Activated CD8-positive, alpha-beta memory T cell treated with anti-CD3 and anti-CD28 coated beads, Interleukin-2, amount 10 ng/mL, durations not matched to agents 7 days and 5 days (primary cell): ENCODE data around the gene SAMD9L. TPM values are rescaled to one million over a fixed set of nuclear protein-coding genes. Genes with fewer than 3 reads are reported as not detected.
A peak's percentile ranks its signal among the peaks of the same experiment; 100 is the strongest.

Experiments
- ATAC-seq: fragments of 150-1000 bp; cut with Tn5 transposase; one replicate; pipeline ENCODE4 v1.10.0; 2021; ENCODE audit warnings: moderate library complexity
- CTCF ChIA-PET: fragments of 350-600 bp; sonication (Branson Sonifier 250); formaldehyde crosslinking; loops from one replicate; lab custom pipeline; 2021; ENCODE audit warnings: antibody characterized with exemption; lab: Charles Lee
- DNase-seq: peaks from one replicate; pipeline ENCODE4 v3.0.0-alpha.2; 2020
- H3K27ac Mint-ChIP-seq: one replicate; pipeline ENCODE4 v1.8.0; 2021; ENCODE audit warnings: mild to moderate bottlenecking, mixed read lengths
- H3K27me3 Mint-ChIP-seq: one replicate; pipeline ENCODE4 v1.8.0; 2021; ENCODE audit warnings: mixed read lengths
- H3K36me3 Mint-ChIP-seq: one replicate; pipeline ENCODE4 v1.8.0; 2021; ENCODE audit warnings: mild to moderate bottlenecking, mixed read lengths
- H3K4me1 Mint-ChIP-seq: one replicate; pipeline ENCODE4 v1.8.0; 2021; ENCODE audit warnings: mixed read lengths
- H3K4me3 Mint-ChIP-seq: one replicate; pipeline ENCODE4 v1.8.0; 2021; ENCODE audit warnings: mild to moderate bottlenecking, moderate library complexity, mixed read lengths
- H3K9me3 Mint-ChIP-seq: one replicate; pipeline ENCODE4 v1.8.0; 2022; ENCODE audit warnings: low read depth, mixed read lengths
- total RNA-seq, 2 experiments: library from RNA; stranded (reverse); gene quantifications; one replicate each; pipeline ENCODE4 v1.2.3, GENCODE V29; 2021

SAMD9L gene
- total RNA-seq, 2 experiments from 2014 or later = 119 to 181 TPM

DNA sequence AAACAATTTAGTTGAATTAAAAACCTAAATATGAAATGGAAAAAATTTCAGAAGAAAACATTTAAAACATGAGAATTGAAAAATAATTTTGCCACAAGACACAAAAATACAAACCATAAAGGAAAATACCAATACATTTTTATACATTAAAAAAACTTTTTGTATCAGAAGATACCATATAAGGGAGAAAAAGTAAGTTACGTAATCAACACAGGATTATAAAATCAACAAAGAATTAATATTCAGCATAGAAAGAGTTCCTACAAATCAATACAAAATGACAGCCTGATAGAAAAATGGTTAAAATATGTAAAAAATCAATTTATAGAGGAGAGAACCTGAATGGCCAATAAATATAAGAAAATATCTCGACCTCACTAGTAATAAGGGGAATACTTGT lies 16.6 kb upstream of the SAMD9L start:
- H3K9me3 Mint-ChIP-seq = peaks cover 30% of the 10 kb centered on the region
- ATAC-seq (no peak), DNase-seq (no peak)
- H3K27me3 Mint-ChIP-seq = no peaks in the 10 kb centered on the region
- H3K4me1 Mint-ChIP-seq = peaks cover 6% of the 10 kb centered on the region
- H3K36me3 Mint-ChIP-seq = peaks cover 57% of the 10 kb centered on the region
- H3K4me3 Mint-ChIP-seq = no peak overlapping the region
- peak overlapping the region; percentile 73 for H3K27ac Mint-ChIP-seq
- CTCF ChIA-PET = interaction anchor here (1.0 kb wide), 1 partner anchor 67 kb away, joined by 3 read pairs; no protein-coding TSS in a partner anchor

GRCh38 chr7:93161181-93161762 lies 13.1 kb upstream of the SAMD9L start:
- peaks cover 38% of the 10 kb centered on the region for H3K36me3 Mint-ChIP-seq
- H3K27ac Mint-ChIP-seq = no peak overlapping the region
- CTCF ChIA-PET = no interaction called here
- no peak for DNase-seq
- H3K4me3 Mint-ChIP-seq = no peak overlapping the region
- no peaks in the 10 kb centered on the region for H3K27me3 Mint-ChIP-seq
- H3K9me3 Mint-ChIP-seq = peaks cover 21% of the 10 kb centered on the region
- H3K4me1 Mint-ChIP-seq = peaks cover 7% of the 10 kb centered on the region
- ATAC-seq = no peak

- peaks cover 31% of the 10 kb centered on the region for H3K36me3 Mint-ChIP-seq
- H3K9me3 Mint-ChIP-seq = peaks cover 21% of the 10 kb centered on the region
- no peaks in the 10 kb centered on the region for H3K27me3 Mint-ChIP-seq
- no peak overlapping the region for H3K27ac Mint-ChIP-seq
- peaks cover 5% of the 10 kb centered on the region for H3K4me1 Mint-ChIP-seq
- DNase-seq (no peak), ATAC-seq (no peak)
- H3K4me3 Mint-ChIP-seq = no peak overlapping the region
- CTCF ChIA-PET = no interaction called here
Measured at GRCh38 chr7:93160410-93160809, 12.2 kb upstream of the SAMD9L start.

- ATAC-seq = no peak
- Mint-ChIP-seq H3K27ac (no peak overlapping the region), H3K4me1 (peaks cover 5% of the 10 kb centered on the region), H3K36me3 (peaks cover 31% of the 10 kb centered on the region), H3K27me3 (no peaks in the 10 kb centered on the region), H3K4me3 (no peak overlapping the region), H3K9me3 (peaks cover 21% of the 10 kb centered on the region)
- CTCF ChIA-PET = no interaction called here
- no peak for DNase-seq
Measured at GRCh38 chr7:93159490-93159889, 11.3 kb upstream of the SAMD9L start.

DNA sequence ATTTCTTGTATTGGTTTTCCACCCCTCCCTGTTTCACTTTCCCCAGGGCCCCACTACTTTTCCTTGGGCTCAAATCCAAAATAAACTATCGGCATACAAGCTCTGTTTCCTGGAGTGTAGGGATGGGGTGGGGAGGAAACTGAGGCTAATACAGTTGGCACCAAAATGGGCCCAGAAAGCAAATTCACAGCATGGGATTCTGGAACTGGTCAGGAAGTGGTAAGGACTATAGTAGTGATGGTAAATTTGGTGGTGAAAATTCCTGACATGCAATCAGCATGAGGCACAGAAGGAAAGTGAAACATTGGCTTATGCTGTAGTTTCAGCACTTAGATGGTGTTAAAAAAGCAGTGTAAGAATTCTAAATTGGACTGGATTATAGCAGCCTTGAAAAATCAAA lies 8.7 kb upstream of the SAMD9L start:
- Mint-ChIP-seq H3K4me3 (no peak overlapping the region), H3K36me3 (peaks cover 13% of the 10 kb centered on the region), H3K27me3 (no peaks in the 10 kb centered on the region), H3K4me1 (peaks cover 5% of the 10 kb centered on the region), H3K9me3 (peaks cover 11% of the 10 kb centered on the region), H3K27ac (no peak overlapping the region)
- DNase-seq (no peak), ATAC-seq (no peak)
- CTCF ChIA-PET = interaction anchor here (1.2 kb wide), 2 partner anchors 10 to 20 kb away, joined by 3 read pairs; no protein-coding TSS in a partner anchor

DNA sequence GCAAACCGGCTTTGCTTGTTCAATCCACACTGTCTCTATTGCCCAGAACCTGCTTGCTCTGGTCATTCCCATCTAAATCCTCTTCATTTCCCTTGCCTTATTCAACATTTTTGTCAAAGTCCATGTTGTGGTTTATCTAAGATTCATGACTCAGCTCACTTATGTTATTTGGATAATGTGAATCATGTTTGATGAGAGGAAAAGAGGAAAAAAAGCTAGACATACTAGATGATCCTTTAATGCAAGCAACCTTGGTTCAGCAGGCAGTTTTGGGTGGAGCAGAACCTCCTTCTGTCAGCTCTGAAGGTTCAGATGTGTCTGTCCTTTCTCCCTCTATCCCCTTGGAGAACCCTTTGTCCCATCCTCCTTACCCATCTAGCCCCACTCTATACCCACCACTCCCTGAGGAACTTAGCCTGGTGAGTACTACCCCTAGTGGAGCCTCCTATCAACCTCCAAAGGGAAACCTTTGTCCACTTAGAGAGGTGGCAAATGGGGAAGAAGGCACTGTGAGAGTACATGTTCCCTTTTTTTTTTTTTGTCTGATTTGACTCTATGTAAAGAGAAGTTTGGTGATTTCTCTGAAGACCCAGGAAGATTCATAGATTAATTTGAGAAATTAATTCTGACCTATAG lies 2.1 kb upstream of the SAMD9L start:
- Mint-ChIP-seq H3K36me3 (peaks cover 31% of the 10 kb centered on the region), H3K27me3 (no peaks in the 10 kb centered on the region), H3K9me3 (peaks cover 3% of the 10 kb centered on the region), H3K4me1 (peaks cover 27% of the 10 kb centered on the region), H3K4me3 (no peak overlapping the region), H3K27ac (no peak overlapping the region)
- DNase-seq (no peak), ATAC-seq (no peak)
- CTCF ChIA-PET = no interaction called here

GRCh38 chr7:93148727-93149126 lies 542 bp upstream of the SAMD9L start:
- Mint-ChIP-seq H3K27me3 (no peaks in the 10 kb centered on the region), H3K36me3 (peaks cover 39% of the 10 kb centered on the region), H3K27ac (peak overlapping the region; percentile 95), H3K9me3 (peaks cover 3% of the 10 kb centered on the region), H3K4me1 (peaks cover 34% of the 10 kb centered on the region), H3K4me3 (peak overlapping the region; percentile 99)
- DNase-seq (no peak), ATAC-seq (no peak)
- CTCF ChIA-PET = no interaction called here

DNA sequence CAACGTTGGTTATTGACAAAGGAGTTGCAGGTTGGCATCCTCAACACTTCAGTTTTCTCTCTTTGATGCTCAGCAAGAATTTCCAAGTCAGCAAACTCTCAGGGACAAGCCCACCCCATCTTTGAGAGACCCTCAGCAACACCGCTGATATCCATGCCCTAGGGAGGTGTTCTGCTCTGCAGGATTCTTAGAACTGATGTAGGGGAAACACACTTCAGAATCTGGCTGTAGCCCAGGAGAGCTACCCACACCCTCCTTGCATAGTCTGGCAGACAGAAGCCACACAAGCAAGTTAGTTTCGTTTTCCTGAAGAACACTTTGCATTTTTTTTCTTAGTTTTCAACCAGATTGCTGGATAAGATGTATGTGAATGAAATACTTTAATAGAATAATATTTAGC lies 822 bp downstream of the SAMD9L start:
- Mint-ChIP-seq H3K9me3 (peaks cover 5% of the 10 kb centered on the region), H3K4me3 (peak overlapping the region; percentile 99), H3K27me3 (no peaks in the 10 kb centered on the region), H3K36me3 (peaks cover 39% of the 10 kb centered on the region), H3K27ac (peak overlapping the region; percentile 96), H3K4me1 (peaks cover 38% of the 10 kb centered on the region)
- CTCF ChIA-PET = interaction anchor here (1.1 to 1.8 kb wide), 3 partner anchors 10 to 81 kb away, joined by 3 to 6 read pairs (median 6); partner anchors contain the start of gene SAMD9
- peak; percentile 86 for ATAC-seq
- peak; percentile 71 for DNase-seq

- CTCF ChIA-PET = interaction anchor here (0.9 to 1.8 kb wide), 4 partner anchors 10 to 82 kb away, joined by 3 to 6 read pairs (median 4); partner anchors contain the start of gene SAMD9
- H3K4me3 Mint-ChIP-seq = peak overlapping the region; percentile 99
- no peaks in the 10 kb centered on the region for H3K27me3 Mint-ChIP-seq
- H3K36me3 Mint-ChIP-seq = peaks cover 39% of the 10 kb centered on the region
- peaks cover 5% of the 10 kb centered on the region for H3K9me3 Mint-ChIP-seq
- H3K4me1 Mint-ChIP-seq = peaks cover 38% of the 10 kb centered on the region
- H3K27ac Mint-ChIP-seq = peak overlapping the region; percentile 96
- peak; percentile 37 for ATAC-seq
- peak; percentile 55 for DNase-seq
Measured at GRCh38 chr7:93146472-93147141, 1.6 kb downstream of the SAMD9L start.

DNA sequence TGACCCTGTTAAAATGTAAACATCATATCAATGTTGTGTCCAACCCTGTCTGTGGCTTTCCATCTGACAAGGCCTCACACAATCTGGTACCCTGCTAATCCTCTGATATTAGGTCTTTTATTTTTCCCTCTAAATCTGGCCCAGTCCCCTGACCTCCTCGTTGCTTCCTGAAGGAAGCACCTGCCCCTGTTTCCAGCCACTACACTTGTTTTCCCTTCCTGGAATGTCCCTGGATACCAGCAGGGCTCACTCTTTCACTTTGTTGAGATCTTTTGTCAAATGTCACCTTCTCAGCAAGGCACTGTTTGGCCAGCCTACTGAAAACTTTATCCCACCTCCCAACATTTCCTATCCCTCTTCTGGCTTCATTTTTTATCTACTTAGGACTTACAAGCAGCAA lies 2.1 kb downstream of the SAMD9L start:
- ATAC-seq (no peak), DNase-seq (no peak)
- Mint-ChIP-seq H3K27ac (peak overlapping the region; percentile 57), H3K36me3 (peaks cover 39% of the 10 kb centered on the region), H3K9me3 (peaks cover 5% of the 10 kb centered on the region), H3K27me3 (no peaks in the 10 kb centered on the region), H3K4me3 (peak overlapping the region; percentile 99), H3K4me1 (peaks cover 38% of the 10 kb centered on the region)
- CTCF ChIA-PET = interaction anchor here (0.9 to 1.8 kb wide), 2 partner anchors 10 to 29 kb away, joined by 3 to 6 read pairs; partner anchors contain the start of gene SAMD9

DNA sequence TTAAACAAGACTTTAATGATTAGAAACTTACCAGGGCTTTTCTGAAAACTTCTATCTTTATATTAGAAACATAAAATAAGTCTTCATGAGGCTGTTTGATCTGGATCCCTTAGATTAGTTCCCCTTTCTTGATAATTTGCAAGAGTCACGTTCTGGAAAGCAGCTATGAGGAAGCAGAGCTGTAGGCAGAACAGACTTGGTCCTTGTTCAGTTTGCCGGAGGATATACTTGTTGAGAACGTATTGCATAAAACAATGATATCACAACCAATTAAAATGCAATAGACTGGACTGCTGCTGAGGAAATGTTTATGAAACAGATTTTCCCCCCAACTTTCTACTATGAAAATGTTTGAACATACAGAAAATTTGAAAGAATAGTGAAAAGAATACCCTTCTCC lies 2.8 kb downstream of the SAMD9L start:
- Mint-ChIP-seq H3K4me1 (peaks cover 38% of the 10 kb centered on the region), H3K27me3 (no peaks in the 10 kb centered on the region), H3K4me3 (peak overlapping the region; percentile 99), H3K36me3 (peaks cover 37% of the 10 kb centered on the region), H3K27ac (no peak overlapping the region), H3K9me3 (peaks cover 5% of the 10 kb centered on the region)
- no peak for DNase-seq
- CTCF ChIA-PET = interaction anchor here (1.2 kb wide), 1 partner anchor 28 kb away, joined by 3 read pairs; the partner anchor contains the start of gene SAMD9
- no peak for ATAC-seq

GRCh38 chr7:93142127-93142526 lies 6.1 kb downstream of the SAMD9L start:
- H3K27ac Mint-ChIP-seq = no peak overlapping the region
- H3K4me3 Mint-ChIP-seq = no peak overlapping the region
- DNase-seq (no peak), ATAC-seq (no peak)
- peaks cover 8% of the 10 kb centered on the region for H3K9me3 Mint-ChIP-seq
- H3K27me3 Mint-ChIP-seq = no peaks in the 10 kb centered on the region
- CTCF ChIA-PET = no interaction called here
- H3K4me1 Mint-ChIP-seq = peaks cover 23% of the 10 kb centered on the region
- peaks cover 41% of the 10 kb centered on the region for H3K36me3 Mint-ChIP-seq

GRCh38 chr7:93140582-93141191 lies 7.5 kb downstream of the SAMD9L start:
- CTCF ChIA-PET = no interaction called here

More at GRCh38 chr7:93140582-93141191, 7.5 kb downstream of the SAMD9L start:
- H3K27ac Mint-ChIP-seq = no peak overlapping the region
- no peaks in the 10 kb centered on the region for H3K27me3 Mint-ChIP-seq
- H3K4me3 Mint-ChIP-seq = no peak overlapping the region
- H3K36me3 Mint-ChIP-seq = peaks cover 41% of the 10 kb centered on the region
- DNase-seq (no peak), ATAC-seq (no peak)
- peaks cover 12% of the 10 kb centered on the region for H3K9me3 Mint-ChIP-seq
- H3K4me1 Mint-ChIP-seq = peaks cover 15% of the 10 kb centered on the region
